Peyer's patch (tissue), 4 donors: ENCODE data around the gene KCNK10. TPM values are rescaled to one million over a fixed set of nuclear protein-coding genes. Genes with fewer than 3 reads are reported as not detected.

Experiments used
- DNase-seq, 3 donors: peaks; one replicate each; pipeline ENCODE4 v3.0.0-alpha.2; 2017 to 2019
- H3K27ac ChIP-seq, 4 donors: fragments of 200-600 bp; sonication (generic); one replicate each; pipeline ENCODE4 v1.5.1; 2016 to 2019
- H3K27me3 ChIP-seq, 2 donors: fragments of 200-600 bp; sonication (generic); one replicate each; pipeline ENCODE4 v1.5.1; 2019
- H3K36me3 ChIP-seq, 3 donors: fragments of 200-600 bp; sonication (generic); one replicate each; pipeline ENCODE4 v1.5.1; 2016 to 2019
- H3K4me1 ChIP-seq, 4 donors: fragments of 200-600 bp; sonication (generic); one replicate each; pipeline ENCODE4 v1.5.1; 2016 to 2019
- H3K4me3 ChIP-seq, 4 donors: fragments of 200-600 bp; sonication (generic); 1 replicate in 3 of 4; 2 replicates in 1 of 4; pipeline ENCODE4 v1.5.1; 2016 to 2019; ENCODE audit warnings: mild to moderate bottlenecking in 1 of 4
- H3K9me3 ChIP-seq, 4 donors: fragments of 200-600 bp; sonication (generic); one replicate each; pipeline ENCODE4 v1.5.1; 2016 to 2019; ENCODE audit warnings: mild to moderate bottlenecking in 1 of 4
- POLR2A ChIP-seq, 2 donors: fragments of 450-650 bp; IDR thresholded peaks; one replicate each; pipeline ENCODE4 v1.5.1; 2017; ENCODE audit warnings: antibody characterized with exemption in 2 of 2, mild to moderate bottlenecking in 2 of 2, moderate library complexity in 2 of 2
- total RNA-seq, 4 donors: library from RNA; depleted of rRNA; stranded (reverse); fragments of >200 nt; gene quantifications; one replicate each; pipeline ENCODE4 v1.1.0, GENCODE V29; 2016
- TF ChIP-seq, protein P1 (sequence below), 6 experiments: fragments of 450-650 bp in 4 of 6; fragments of 200-600 bp in 2 of 6; sonication (generic) in 1 of 6; IDR thresholded peaks; one replicate each; pipeline ENCODE4 v1.5.1; 2017 to 2019; ENCODE audit warnings: antibody characterized with exemption in 6 of 6, mild to moderate bottlenecking in 3 of 6, moderate library complexity in 1 of 6

The KCNK10 gene
- total RNA-seq, 4 donors from 2014 or later, result 0.70 to 9.9 (median 5.2) TPM

DNA sequence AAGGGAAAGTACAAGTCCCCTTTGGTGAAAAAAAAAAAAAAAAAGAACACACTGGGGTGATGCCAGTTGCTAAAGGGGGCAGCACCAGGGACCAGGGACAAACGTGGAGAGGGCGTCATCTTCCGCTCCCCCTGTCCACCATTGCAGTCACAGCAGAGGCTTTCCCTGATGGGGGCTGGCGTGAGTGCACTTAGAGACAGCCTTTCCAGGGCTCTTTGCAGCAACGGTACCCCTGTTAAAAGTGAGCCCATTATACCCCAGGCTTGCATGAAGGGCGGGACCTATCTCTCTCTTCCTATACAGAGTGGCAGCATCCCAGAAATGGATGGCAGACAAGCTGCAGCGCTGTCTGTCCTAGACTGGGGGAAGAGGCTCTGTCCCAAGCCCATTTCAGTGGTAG lies 155.0 kb downstream of the KCNK10 start:
- no peaks in the 10 kb centered on the region for H3K36me3 ChIP-seq
- no peaks in the 10 kb centered on the region for H3K9me3 ChIP-seq
- DNase-seq, result no peak
- no peaks in the 10 kb centered on the region for H3K4me1 ChIP-seq
- no peaks in the 10 kb centered on the region for H3K27me3 ChIP-seq
- no peak overlapping the region for H3K4me3 ChIP-seq
- no peak overlapping the region for H3K27ac ChIP-seq
- TF ChIP-seq POLR2A (IDR thresholded peaks at IDR 0.05), result no peak
- TF ChIP-seq, protein P1, sequence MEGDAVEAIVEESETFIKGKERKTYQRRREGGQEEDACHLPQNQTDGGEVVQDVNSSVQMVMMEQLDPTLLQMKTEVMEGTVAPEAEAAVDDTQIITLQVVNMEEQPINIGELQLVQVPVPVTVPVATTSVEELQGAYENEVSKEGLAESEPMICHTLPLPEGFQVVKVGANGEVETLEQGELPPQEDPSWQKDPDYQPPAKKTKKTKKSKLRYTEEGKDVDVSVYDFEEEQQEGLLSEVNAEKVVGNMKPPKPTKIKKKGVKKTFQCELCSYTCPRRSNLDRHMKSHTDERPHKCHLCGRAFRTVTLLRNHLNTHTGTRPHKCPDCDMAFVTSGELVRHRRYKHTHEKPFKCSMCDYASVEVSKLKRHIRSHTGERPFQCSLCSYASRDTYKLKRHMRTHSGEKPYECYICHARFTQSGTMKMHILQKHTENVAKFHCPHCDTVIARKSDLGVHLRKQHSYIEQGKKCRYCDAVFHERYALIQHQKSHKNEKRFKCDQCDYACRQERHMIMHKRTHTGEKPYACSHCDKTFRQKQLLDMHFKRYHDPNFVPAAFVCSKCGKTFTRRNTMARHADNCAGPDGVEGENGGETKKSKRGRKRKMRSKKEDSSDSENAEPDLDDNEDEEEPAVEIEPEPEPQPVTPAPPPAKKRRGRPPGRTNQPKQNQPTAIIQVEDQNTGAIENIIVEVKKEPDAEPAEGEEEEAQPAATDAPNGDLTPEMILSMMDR (IDR thresholded peaks at IDR 0.05), result no peak

GRCh38 chr14:88166616-88167015 lies 156.5 kb downstream of the KCNK10 start:
- H3K36me3 ChIP-seq, result no peaks in the 10 kb centered on the region
- no peak for DNase-seq
- no peak overlapping the region for H3K4me3 ChIP-seq
- no peak for TF ChIP-seq POLR2A (IDR thresholded peaks at IDR 0.05)
- TF ChIP-seq, protein P1 (IDR thresholded peaks at IDR 0.05), result no peak
- H3K4me1 ChIP-seq, result no peaks in the 10 kb centered on the region
- H3K27ac ChIP-seq, result no peak overlapping the region
- no peaks in the 10 kb centered on the region for H3K27me3 ChIP-seq
- H3K9me3 ChIP-seq, result no peaks in the 10 kb centered on the region

DNA sequence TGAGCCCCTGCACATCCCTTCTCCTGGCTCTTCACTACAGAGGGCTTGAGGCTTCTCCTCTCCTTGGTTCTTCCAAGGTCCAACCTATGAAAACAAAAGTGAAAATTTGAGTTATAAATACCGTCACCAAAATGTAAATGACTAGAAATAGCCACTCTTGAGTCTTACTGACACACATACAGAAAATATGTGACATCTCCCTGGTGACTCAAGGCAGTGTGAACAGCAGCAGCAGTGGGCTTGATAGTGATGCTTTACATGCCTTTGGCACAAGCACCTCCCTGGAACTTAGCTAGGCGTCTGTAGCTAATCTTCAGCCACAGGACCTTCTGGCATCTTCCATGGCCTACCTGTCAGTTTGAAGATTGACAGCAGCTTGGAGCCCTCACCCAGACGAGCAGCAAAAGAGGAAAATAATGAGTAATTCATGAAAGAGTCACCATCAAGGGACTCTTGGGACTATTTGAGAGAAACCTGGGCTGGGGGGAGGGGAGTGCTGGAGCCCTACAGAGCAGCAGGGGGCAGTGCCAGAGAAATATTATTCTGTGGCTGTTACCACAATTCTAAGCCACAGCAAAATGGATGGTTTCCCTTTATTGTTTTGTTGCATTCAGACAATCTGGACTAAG lies 158.0 kb downstream of the KCNK10 start:
- TF ChIP-seq, protein P1 (IDR thresholded peaks at IDR 0.05), result no peak
- no peak for TF ChIP-seq POLR2A (IDR thresholded peaks at IDR 0.05)
- Histone ChIP-seq H3K4me1 (no peaks in the 10 kb centered on the region), H3K27ac (no peak overlapping the region), H3K36me3 (no peaks in the 10 kb centered on the region), H3K27me3 (no peaks in the 10 kb centered on the region), H3K4me3 (no peak overlapping the region), H3K9me3 (no peaks in the 10 kb centered on the region)
- DNase-seq, result no peak

GRCh38 chr14:88163731-88164255 lies 159.3 kb downstream of the KCNK10 start:
- Histone ChIP-seq H3K4me3 (no peak overlapping the region), H3K9me3 (no peaks in the 10 kb centered on the region), H3K36me3 (no peaks in the 10 kb centered on the region), H3K27ac (no peak overlapping the region), H3K4me1 (no peaks in the 10 kb centered on the region), H3K27me3 (no peaks in the 10 kb centered on the region)
- TF ChIP-seq, protein P1 (IDR thresholded peaks at IDR 0.05), result no peak
- no peak for TF ChIP-seq POLR2A (IDR thresholded peaks at IDR 0.05)
- DNase-seq, result no peak

DNA sequence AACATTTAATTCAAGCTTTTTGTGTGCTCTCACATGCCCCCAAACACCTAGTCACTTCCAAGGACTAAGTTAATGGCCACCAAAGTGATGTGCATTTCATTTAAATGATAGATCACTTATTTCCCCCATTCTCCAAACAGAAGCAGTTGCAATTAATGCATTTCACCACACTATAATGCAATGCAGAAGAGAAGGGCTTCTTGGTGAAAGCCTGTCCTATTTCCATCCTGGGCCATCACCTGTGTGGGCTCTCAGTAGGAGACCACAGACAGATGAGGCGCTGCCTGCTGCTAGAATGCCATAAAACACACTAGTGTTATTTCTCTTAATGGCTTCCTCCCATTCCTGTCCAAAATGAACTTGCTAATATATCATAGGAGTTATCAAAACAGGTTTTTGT lies 166.9 kb downstream of the KCNK10 start:
- Histone ChIP-seq H3K4me3 (no peak overlapping the region), H3K27me3 (no peaks in the 10 kb centered on the region), H3K36me3 (no peaks in the 10 kb centered on the region), H3K9me3 (no peaks in the 10 kb centered on the region), H3K27ac (no peak overlapping the region), H3K4me1 (no peaks in the 10 kb centered on the region)
- no peak for TF ChIP-seq POLR2A (IDR thresholded peaks at IDR 0.05)
- TF ChIP-seq, protein P1 (IDR thresholded peaks at IDR 0.05), result no peak
- no peak for DNase-seq
